WTC11 (cell line): ENCODE results near the gene DSTN. TPM values are rescaled to one million over a fixed set of nuclear protein-coding genes. Genes with fewer than 3 reads are reported as not detected.
A peak's percentile ranks its signal among the peaks of the same experiment; 100 is the strongest.

ENCODE experiments used
- ATAC-seq: fragments of 200-7000 bp; cut with Tn5 transposase; 2 replicates; pipeline ENCODE4 v1.10.0; 2021; ENCODE audit warnings: mild to moderate bottlenecking, moderate library complexity
- CTCF ChIA-PET: fragments of 300-600 bp; sonication (Branson Sonifier 250); formaldehyde crosslinking; loops from one replicate; lab custom pipeline; 2021; ENCODE audit warnings: antibody characterized with exemption; lab: Charles Lee
- POLR2A ChIA-PET: fragments of 350-600 bp; sonication (Branson Sonifier 250); formaldehyde crosslinking; loops from one replicate; lab custom pipeline; 2021; ENCODE audit warnings: antibody characterized with exemption; lab: Charles Lee
- DNase-seq: peaks from one replicate; pipeline ENCODE4 v3.0.0; 2021; ENCODE audit warnings: low spot score
- H3K27ac Mint-ChIP-seq: 2 replicates; pipeline ENCODE4 v1.8.0; 2021; ENCODE audit warnings: mixed read lengths
- H3K27me3 Mint-ChIP-seq: 2 replicates; pipeline ENCODE4 v1.8.0; 2021; ENCODE audit warnings: low read depth, mild to moderate bottlenecking, moderate library complexity, mixed read lengths
- H3K36me3 Mint-ChIP-seq: 2 replicates; pipeline ENCODE4 v1.8.0; 2021; ENCODE audit warnings: mixed read lengths
- H3K4me1 Mint-ChIP-seq: 2 replicates; pipeline ENCODE4 v1.8.0; 2022; ENCODE audit warnings: mixed read lengths
- H3K4me3 Mint-ChIP-seq: 2 replicates; pipeline ENCODE4 v1.8.0; 2021; ENCODE audit warnings: mild to moderate bottlenecking, moderate library complexity, mixed read lengths
- H3K9me3 Mint-ChIP-seq: 2 replicates; pipeline ENCODE4 v1.8.0; 2021; ENCODE audit warnings: mixed read lengths
- ARID4B ChIP-seq: sonication (generic); formaldehyde crosslinking; IDR thresholded peaks from 2 replicates; pipeline ENCODE4 v1.8.0; 2023; ENCODE audit warnings: missing genetic modification reagents, mild to moderate bottlenecking, borderline replicate concordance
- EMX1 ChIP-seq: fragments of 250-450 bp; sonication (Bioruptor Pico); IDR thresholded peaks from 2 replicates; pipeline ENCODE4 v1.8.0; 2021; ENCODE audit warnings: mild to moderate bottlenecking
- ETV6 ChIP-seq: sonication (generic); formaldehyde crosslinking; IDR thresholded peaks from 2 replicates; pipeline ENCODE4 v1.8.1; 2022; ENCODE audit warnings: mild to moderate bottlenecking, missing genetic modification reagents
- KAT7 ChIP-seq: sonication (generic); formaldehyde crosslinking; IDR thresholded peaks from 2 replicates; pipeline ENCODE4 v1.8.1; 2023; ENCODE audit warnings: missing genetic modification reagents, mild to moderate bottlenecking, borderline replicate concordance
- OVOL2 ChIP-seq: fragments of 250-450 bp; sonication (Bioruptor Pico); IDR thresholded peaks from 2 replicates; pipeline ENCODE4 v1.9.0; 2021; ENCODE audit warnings: mild to moderate bottlenecking, borderline replicate concordance
- PRDM15 ChIP-seq: sonication (generic); formaldehyde crosslinking; IDR thresholded peaks from 2 replicates; pipeline ENCODE4 v1.8.0; 2022; ENCODE audit warnings: missing genetic modification reagents
- PREB ChIP-seq: sonication (generic); formaldehyde crosslinking; IDR thresholded peaks from 2 replicates; pipeline ENCODE4 v1.8.1; 2022; ENCODE audit warnings: mild to moderate bottlenecking, missing genetic modification reagents, moderate library complexity, borderline replicate concordance
- RELA ChIP-seq: sonication (generic); formaldehyde crosslinking; IDR thresholded peaks from 2 replicates; pipeline ENCODE4 v1.8.1; 2022; ENCODE audit warnings: missing genetic modification reagents, mild to moderate bottlenecking, borderline replicate concordance
- SOX15 ChIP-seq: fragments of 250-450 bp; sonication (Bioruptor Pico); IDR thresholded peaks from 2 replicates; pipeline ENCODE4 v1.9.0; 2021; ENCODE audit warnings: mild to moderate bottlenecking
- SP1 ChIP-seq: sonication (generic); formaldehyde crosslinking; conservative IDR thresholded peaks from 2 replicates; pipeline ENCODE4 v1.8.1; 2022; ENCODE audit warnings: missing genetic modification reagents
- TP53 ChIP-seq: sonication (generic); formaldehyde crosslinking; IDR thresholded peaks from 2 replicates; pipeline ENCODE4 v1.8.1; 2023; ENCODE audit warnings: mild to moderate bottlenecking, missing genetic modification reagents
- ZNF219 ChIP-seq: sonication (generic); formaldehyde crosslinking; IDR thresholded peaks from 2 replicates; pipeline ENCODE4 v1.8.0; 2023; ENCODE audit warnings: missing genetic modification reagents, mild to moderate bottlenecking, borderline replicate concordance
- ZNF416 ChIP-seq: fragments of 250-450 bp; sonication (Bioruptor Pico); IDR thresholded peaks from 2 replicates; pipeline ENCODE4 v1.9.0; 2021; ENCODE audit warnings: mild to moderate bottlenecking, inconsistent platforms
- total RNA-seq: library from RNA; stranded (reverse); gene quantifications from 3 replicates; pipeline ENCODE4 v1.2.3, GENCODE V29; 2021

DSTN gene
- total RNA-seq, 1 experiment from 2014 or later = 153 TPM

- DNase-seq (peak; percentile 61), ATAC-seq (peak; percentile 12)
- CTCF ChIA-PET = interaction anchor here (1.0 to 1.8 kb wide), 5 partner anchors 9 to 286 kb away, joined by 4 to 9 read pairs (median 6); no protein-coding TSS in a partner anchor
These were observed 41.8 kb downstream of the DSTN start for GRCh38 chr20:17611540-17612286.

GRCh38 chr20:17612287-17612991, 42.6 kb downstream of the DSTN start:
- DNase-seq (no peak), ATAC-seq (0 out of 2 replicates have a peak, but pooled peaks have one; percentile 2)
- CTCF ChIA-PET = interaction anchor here (0.6 to 1.3 kb wide), 4 partner anchors 75 to 259 kb away, joined by 3 to 4 read pairs (median 4); no protein-coding TSS in a partner anchor
- POLR2A ChIA-PET = no interaction called here
- H3K9me3 Mint-ChIP-seq = no peaks in the 10 kb centered on the region
- TF ChIP-seq SP1 (CRISPR knock-in tag) (no peak), TP53 (no peak), KAT7 (no peak), ETV6 (CRISPR knock-in tag) (peak; percentile 70; the same call in 1 of the 2 replicates), ZNF416 (CRISPR knock-in tag) (no peak), OVOL2 (CRISPR knock-in tag) (no peak), ARID4B (CRISPR knock-in tag) (no peak)
- H3K4me1 Mint-ChIP-seq = peaks cover 6% of the 10 kb centered on the region
- peaks cover 9% of the 10 kb centered on the region for H3K36me3 Mint-ChIP-seq
- H3K4me3 Mint-ChIP-seq = no peak overlapping the region
- peak overlapping the region; percentile 95 for H3K27ac Mint-ChIP-seq
- H3K27me3 Mint-ChIP-seq = no peaks in the 10 kb centered on the region

More at GRCh38 chr20:17611540-17612286, 41.8 kb downstream of the DSTN start:
- Mint-ChIP-seq H3K4me1 (peaks cover 7% of the 10 kb centered on the region), H3K4me3 (no peak overlapping the region), H3K9me3 (no peaks in the 10 kb centered on the region), H3K27ac (0 out of 2 replicates have a peak overlapping the region, but pooled peaks have one; percentile 19), H3K36me3 (peaks cover 6% of the 10 kb centered on the region), H3K27me3 (no peaks in the 10 kb centered on the region)
- POLR2A ChIA-PET = interaction anchor here (2.1 kb wide), 1 partner anchor 41 kb away, joined by 9 read pairs; the partner anchor contains the start of gene DSTN
- 0 out of 2 replicates have a peak, but pooled peaks have one; percentile 37 for TF ChIP-seq KAT7
- TF ChIP-seq PRDM15 (CRISPR knock-in tag) = 0 out of 2 replicates have a peak, but pooled peaks have one; percentile 22
- TF ChIP-seq RELA (CRISPR knock-in tag) = 0 out of 2 replicates have a peak, but pooled peaks have one; percentile 60
- no peak for TF ChIP-seq ZNF219 (CRISPR knock-in tag)
- peak; percentile 62; the same call in 1 of the 2 replicates for TF ChIP-seq EMX1 (CRISPR knock-in tag)
- TF ChIP-seq PREB (CRISPR knock-in tag) = peak; percentile 57; the same call in 1 of the 2 replicates
- TF ChIP-seq SOX15 (CRISPR knock-in tag) = no peak
